COLO829 (cell line): ENCODE measurements around the gene ZCCHC10.
"Not testable (repeated sequence)": the region's sequence is repeated elsewhere in the genome, so short reads cannot be mapped to it uniquely, and the experiment has no call there.

ENCODE experiments used
- DNase-seq: peaks from one replicate; pipeline ENCODE4 v3.0.0; 2012; ENCODE audit warnings: low spot score

The ZCCHC10 gene

DNA sequence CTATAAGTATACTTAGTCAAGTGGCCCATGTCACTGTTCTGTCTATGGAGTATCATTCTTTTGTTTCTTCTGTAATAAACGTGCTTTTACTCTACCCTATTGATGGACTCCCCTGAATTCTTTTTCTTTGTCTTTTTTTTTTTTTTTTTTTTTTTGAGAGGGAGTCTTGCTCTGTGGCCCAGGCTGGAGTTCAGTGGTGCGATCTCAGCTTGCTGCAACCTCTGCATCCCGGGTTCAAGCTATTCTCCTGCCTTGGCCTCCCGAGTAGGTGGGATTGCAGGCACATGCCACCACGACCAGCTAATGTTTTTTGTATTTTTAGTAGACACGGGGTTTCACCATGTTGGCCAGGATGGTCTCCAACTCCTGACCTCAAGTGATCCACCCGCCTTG lies 53.9 kb downstream of the ZCCHC10 start:
- not testable (repeated sequence) for DNase-seq

DNA sequence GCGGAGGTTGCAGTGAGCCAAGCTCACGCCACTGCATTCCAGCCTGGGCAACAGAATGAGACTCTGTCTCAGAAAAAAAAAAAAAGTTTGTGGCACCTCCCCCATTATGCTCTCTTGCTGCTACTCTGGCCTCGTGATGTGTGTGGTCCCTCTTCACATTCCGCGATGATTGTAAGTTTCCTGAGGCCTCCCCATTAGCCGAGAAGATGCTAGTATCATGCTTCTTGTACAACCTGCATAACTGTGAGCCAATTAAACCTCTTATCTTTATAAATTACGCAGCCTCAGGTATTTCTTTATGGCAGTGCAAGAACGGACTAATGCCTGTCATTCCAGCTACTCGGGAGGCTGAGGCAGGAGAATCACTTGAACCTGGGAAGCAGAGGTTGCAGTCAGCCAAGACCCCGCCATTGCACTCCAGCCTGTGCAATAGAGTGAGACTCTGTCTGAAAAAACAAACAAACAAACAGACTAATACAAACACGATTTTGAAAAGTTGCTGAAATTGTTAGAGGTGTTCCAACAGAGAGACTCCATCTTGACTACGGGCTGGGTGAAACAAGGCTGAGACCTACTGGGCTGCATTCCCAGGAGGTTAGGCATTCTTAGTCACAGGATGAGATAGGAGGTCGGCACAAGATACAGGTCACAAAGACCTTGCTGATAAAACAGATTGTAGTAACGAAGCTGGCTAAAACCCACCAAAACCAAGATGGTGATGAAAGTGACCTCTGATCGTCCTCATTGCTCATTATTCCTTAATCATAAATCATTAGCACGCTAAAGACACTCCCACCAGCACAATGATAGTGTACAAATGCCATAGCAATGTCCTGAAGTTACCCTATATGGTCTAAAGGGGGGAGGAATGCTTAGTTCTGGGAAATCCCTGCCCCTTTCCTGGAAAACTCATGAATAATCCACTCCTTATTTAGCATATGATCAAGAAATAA lies 54.6 kb downstream of the ZCCHC10 start:
- DNase-seq = no peak

DNA sequence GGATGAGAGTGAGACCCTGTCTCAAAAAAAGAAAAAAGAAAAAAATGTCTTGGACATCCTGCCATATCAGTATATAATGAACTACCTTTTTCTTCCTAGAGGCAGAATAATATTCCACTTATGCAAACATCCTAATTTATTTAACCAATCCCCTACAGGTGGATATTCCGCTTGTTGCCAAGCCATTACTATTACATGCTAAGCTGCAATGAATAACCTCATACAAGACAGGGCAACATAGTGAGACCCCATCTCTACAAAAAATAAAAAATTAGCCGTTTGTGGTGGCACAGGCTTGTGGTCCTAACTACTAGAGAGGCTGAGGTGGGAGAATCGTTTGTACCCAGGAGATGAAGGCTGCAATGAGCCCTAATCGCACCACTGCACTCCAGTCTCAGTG lies 61.2 kb downstream of the ZCCHC10 start:
- DNase-seq = no peak

DNA sequence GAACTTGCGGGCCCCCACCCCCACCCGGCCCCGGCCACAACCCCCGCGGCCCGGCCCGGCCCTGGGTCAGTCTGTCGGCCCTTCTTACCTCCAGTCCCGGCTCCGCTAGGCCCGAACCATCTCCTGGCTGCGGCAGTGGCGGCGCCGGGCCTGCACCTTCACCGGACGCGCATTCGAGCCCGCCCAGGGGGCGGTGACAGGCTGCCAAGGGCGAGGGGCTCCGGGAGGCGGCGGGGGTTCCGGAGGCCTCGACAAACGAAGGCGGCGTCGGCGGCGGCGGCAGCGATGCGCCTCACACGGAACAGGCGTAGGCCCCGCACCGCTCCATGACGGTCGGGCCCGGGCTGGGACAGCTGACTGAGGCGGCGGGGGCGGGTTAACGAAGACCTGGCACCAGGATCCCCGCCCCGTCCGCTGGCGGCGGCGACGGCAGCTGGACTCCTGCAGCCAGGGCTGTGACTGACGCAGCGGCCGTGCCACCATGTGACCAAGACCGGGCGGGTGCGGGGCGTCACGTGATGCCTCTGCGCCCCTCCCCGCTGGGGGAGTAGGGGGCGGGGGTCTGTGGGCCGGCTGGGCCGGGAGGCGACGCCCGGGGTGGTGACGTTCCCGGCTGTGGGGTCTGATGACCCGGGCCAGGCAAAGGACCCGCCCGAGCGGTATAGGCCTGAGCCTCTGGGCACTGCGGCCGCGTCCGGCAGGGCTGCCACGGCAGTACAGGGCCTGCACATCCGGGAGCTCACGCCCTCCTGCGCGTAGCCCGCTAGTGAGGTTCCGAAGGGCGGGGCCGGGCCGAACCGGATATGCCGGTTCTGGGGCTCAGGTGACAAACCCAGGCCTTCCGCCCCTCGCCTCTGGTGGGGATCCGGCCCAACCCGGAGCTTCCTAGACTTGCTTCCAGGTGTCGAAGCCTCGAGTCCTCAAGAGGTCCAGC lies 62.9 kb downstream of the ZCCHC10 start, which contains the start of gene AFF4:
TSS of gene AFF4 (minus strand) at position 464 of the 934 bp plus-strand sequence. CDS start 26,445 bp downstream, outside the sequence.
- DNase-seq = peak; percentile 70

DNA sequence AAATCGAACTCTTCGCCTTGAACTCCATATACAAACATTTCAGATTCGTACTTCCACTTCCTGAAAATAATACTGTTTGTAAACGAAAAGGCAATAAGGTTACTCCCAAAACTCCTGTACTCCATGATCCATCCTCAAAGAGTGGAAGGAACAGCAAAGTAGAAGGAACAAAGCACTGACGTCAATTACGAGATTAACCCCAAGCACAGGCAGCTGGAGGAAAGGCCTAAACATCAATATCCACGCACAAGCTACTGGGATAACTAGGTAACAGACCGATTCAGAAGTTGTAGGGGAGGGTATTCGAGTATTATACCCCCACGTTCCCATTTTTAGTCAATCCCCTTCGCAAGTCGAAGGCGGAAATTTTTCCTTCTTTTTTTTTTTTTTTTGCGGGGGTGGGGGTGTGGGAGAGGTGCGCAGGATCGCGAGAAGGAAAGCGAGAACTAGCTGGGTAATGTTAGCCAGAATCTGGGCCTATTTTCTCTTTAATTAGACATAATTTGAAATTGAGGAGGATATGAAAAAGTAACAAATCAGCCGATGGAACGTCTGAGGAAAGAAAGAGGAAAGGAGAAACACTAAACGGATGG lies 63.8 kb downstream of the ZCCHC10 start:
- peak; percentile 7 for DNase-seq

DNA sequence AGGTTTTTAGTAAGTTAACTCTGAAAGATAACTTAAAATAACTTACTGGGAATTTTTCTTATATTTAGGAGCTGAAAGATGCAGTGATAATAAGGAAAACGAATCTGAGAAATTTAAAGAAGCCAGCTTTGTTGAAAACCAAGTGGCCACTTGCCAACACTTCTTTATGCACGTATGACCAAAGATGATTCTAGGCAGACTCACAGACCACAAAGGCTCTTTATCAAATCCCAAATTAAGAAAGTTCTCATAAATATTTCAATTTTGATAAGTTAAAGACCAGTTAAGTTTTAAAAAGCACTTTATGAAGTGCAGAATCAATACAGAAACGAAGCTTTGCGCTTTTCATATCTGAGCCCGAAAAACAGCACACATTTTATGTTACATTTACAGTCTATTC lies 64.5 kb downstream of the ZCCHC10 start:
- DNase-seq = no peak

DNA sequence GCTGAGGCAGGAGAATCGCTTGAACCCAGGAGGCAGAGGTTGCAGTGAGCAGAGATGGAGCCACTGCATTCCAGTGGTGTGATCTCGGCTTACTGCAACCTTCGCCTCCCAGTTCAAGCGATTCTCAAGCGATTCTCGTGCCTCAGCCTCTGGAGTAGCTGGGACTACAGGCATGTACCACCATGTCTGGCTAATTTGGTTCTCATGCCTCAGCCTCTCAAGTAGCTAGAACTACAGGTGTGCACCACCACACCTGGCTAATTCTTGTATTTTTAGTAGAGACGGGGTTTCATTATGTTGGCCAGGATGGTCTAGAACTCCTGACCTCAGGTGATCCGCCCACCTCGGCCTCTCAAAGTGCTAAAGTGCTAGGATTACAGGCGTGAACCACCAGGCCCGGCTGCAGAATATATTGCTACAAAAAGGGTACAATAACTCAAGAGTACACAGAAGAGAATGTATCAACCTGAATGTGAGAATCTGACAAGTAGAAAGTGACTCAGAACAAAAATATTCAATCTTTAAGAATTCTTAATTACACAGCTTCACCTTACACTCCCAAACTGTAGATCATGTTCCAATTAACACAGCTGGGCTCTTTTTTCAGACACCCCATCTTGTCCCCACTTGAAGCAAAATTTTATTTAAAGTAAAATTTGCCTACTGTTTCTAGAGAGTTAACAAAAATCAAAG lies 65.1 kb downstream of the ZCCHC10 start:
- not testable (repeated sequence) for DNase-seq

DNA sequence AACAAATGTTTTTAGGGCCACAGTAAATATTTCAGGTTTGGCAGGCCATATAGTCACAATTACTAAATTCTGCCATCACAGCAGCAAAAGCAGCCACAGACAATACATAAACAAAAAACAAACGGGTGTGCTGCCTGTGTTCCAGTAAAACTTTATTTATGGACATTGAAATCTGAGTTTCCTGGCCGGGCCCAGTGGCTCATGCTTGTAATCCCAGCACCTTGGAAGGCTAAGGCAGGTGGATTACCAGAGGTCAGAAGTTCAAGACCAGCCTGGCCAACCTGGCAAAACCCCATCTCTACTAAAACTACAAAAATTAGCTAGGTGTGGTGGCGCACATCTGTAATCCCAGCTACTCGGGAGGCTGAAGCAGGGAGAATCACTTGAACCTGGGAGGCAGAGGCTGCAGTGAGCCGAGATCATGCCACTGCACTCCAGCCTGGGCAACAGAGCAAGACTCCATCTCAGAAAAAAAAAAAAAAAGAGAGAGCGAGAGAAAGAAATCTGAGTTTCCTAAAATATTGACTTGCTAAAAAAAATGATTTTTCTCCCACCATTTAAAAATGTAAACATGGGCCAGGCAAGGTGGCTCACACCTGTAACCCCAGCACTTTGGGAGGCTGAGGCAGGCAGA lies 70.1 kb downstream of the ZCCHC10 start:
- DNase-seq = not testable (repeated sequence)

DNA sequence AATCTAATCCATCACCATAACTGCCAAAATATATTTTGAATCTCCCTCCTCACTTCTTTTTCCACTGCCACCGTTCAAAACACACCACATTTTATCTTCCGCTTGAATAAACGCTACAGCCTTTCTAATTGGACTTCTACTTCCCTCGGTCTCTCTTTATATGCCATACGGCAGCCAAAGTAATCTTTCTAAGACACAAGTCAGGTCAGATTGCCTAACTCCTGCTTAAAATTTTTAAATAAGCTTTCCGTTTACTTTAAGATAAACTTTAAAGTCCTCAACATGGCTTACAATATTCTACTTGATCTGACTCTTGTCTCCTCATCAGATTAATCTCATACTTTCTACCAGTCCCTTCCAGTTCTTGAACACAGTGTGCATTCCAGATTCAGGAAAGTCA lies 72.6 kb downstream of the ZCCHC10 start:
- DNase-seq = no peak

DNA sequence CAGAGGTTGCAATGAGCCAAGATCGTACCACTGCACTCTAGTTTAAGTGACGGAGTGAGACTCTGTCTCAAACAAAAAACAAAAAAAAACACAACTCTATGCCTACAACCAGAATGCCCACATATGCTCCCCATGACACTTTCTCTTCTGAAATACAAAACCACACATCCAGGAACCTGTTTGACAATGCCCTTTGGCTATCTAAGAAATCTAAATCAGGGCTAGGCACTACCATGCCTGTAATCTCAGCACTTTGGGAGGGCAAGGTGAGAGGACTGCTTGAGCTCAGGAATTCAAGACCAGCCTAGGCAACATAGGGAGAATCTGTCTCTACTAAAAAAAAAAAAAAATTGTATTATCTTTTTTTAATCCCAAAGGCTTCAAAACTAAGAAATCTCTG lies 73.5 kb downstream of the ZCCHC10 start:
- DNase-seq = no peak

DNA sequence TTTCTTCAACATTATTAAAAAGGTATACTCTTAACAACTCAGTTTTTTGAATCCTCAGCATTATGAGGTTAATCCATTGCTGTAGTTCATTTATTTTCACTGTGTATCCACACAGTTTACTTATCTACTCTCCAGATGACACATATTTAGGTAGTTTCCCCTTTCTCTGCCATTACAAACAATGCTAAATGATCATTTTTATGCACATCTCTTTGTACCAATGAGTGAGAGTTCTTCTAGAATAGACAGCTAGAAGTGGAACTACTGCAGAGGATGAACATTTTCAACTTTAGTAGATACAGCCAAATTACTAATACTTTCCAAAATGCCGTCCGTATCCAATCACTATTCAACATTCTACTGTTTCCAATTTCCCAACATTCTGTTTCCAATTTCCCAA lies 74.5 kb downstream of the ZCCHC10 start:
- no peak for DNase-seq

DNA sequence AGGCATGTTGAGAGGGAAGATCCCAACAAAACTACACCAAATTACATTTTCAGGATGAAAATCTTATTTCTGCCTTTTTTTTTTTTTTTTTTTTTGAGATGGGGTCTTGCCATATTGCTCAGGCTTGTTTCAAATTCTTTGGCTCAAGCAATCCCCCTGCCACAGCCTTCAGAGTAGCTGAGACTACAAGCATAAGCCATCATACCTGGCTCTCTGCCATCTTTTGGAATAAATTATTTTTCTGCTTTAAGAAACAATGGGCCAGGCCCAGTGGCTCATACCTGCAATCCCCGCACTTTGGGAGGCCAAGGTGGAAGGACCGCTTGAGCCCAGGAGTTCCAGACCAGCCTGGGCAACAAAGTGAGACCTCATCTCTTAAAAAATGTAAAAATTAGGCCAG lies 77.2 kb downstream of the ZCCHC10 start:
- DNase-seq = no peak

DNA sequence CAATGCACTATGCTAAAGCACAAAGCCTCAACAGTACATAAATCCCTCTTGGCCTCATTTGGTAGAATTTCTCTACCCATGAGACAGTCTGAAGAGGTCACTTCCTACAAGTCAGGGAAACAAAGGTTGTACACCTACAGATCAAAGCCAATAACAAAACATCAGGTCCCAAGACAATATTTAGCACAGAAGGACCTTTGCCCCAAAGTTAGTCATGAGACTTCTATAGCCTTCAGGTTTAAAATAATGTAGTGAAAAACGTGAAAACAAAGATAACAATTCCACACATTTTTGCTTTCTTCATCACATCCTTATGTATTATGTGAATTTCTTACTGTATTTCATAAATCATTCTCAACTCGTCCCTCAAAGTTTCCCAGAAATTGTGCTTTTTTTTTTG lies 78.7 kb downstream of the ZCCHC10 start:
- no peak for DNase-seq
